Measurements from ENCODE around the gene GTPBP1. TPM values are rescaled to one million over a fixed set of nuclear protein-coding genes. Genes with fewer than 3 reads are reported as not detected.

The GTPBP1 gene
- total RNA-seq, 1 donor from 2014 or later: 49.8 TPM

- Histone ChIP-seq H3K4me3 (ENCODE audit: insufficient read depth, low read depth, low read length) (no peak overlapping the region), H3K9me3 (ENCODE audit: insufficient read depth, low read depth, low read length) (no peaks in the 10 kb centered on the region), H4K20me1 (ENCODE audit: insufficient read depth, low read length) (no peaks in the 10 kb centered on the region), H3K36me3 (ENCODE audit: insufficient read depth, low read length) (peaks cover 42% of the 10 kb centered on the region), H3K4me2 (ENCODE audit: low read length) (no peak overlapping the region), H3K27ac (ENCODE audit: low read depth, low read length) (no peak overlapping the region), H3K79me2 (ENCODE audit: insufficient read depth, low read length) (no peaks in the 10 kb centered on the region), H3K4me1 (ENCODE audit: insufficient read depth, low read length) (no peaks in the 10 kb centered on the region), H3K9ac (ENCODE audit: low read length) (no peak overlapping the region), H2AFZ (ENCODE audit: low read depth, low read length) (no peak overlapping the region), H3K27me3 (ENCODE audit: insufficient read depth, low read length) (no peaks in the 10 kb centered on the region)
- Mint-ChIP-seq H3K4me1 (ENCODE audit: low read depth, unreplicated experiment) (no peaks in the 10 kb centered on the region), H3K4me3 (ENCODE audit: unreplicated experiment) (no peak overlapping the region), H3K27ac (ENCODE audit: unreplicated experiment) (no peak overlapping the region), H3K36me3 (ENCODE audit: low read depth, unreplicated experiment) (peaks cover 20% of the 10 kb centered on the region), H3K9me3 (ENCODE audit: unreplicated experiment) (no peaks in the 10 kb centered on the region), H3K27me3 (ENCODE audit: low read depth, unreplicated experiment) (no peaks in the 10 kb centered on the region)
- no peak for TF ChIP-seq CTCF (IDR thresholded peaks at IDR 0.05; ENCODE audit: insufficient read depth, low read depth, low read length)
- DNase-seq (ENCODE audit: low read depth) (no peak), FAIRE-seq (no peak)
These were observed 39.2 kb downstream of the GTPBP1 start for GRCh38 chr22:38744981-38745380.

DNA sequence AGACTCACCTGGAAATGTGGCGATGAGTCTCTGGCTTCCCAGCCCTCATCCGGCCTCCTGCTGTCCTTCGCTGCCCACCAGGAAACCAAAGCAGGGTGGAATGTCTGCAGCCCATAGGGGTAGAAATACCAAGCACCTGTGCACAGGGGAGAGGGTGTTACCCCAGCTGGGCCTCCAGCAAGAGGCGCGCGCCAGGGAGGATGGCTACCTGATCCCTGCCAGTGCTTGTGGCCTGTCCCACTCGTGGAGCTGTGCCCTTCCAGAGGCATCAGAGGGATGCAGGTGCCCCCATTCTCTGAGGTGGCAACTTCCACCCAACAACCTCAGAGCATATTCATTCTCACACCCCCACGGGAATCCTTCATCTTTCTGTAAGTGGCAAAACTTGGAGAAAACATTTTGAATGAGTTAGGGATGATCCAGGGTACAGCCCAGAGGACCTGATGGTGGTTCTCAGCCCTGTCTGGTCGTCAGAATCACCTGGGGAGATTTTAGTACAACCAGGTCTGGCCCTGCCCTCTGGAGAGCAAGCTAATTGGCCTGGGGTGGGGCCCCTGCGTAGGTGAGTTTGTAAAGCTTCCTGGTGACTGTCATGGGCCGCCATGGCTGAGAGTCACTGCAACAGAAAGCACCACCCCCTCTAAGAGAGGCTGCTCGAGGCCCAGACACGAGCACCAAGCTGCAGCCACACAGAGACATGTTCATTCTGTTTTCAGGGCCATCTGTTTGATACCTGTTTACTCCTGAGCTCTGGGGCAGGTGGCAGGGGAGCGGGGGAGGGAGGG lies 40.1 kb downstream of the GTPBP1 start:
- Histone ChIP-seq H3K4me3 (ENCODE audit: insufficient read depth, low read depth, low read length) (no peak overlapping the region), H3K4me2 (ENCODE audit: low read length) (no peak overlapping the region), H2AFZ (ENCODE audit: low read depth, low read length) (no peak overlapping the region), H3K79me2 (ENCODE audit: insufficient read depth, low read length) (no peaks in the 10 kb centered on the region), H3K27ac (ENCODE audit: low read depth, low read length) (no peak overlapping the region), H3K27me3 (ENCODE audit: insufficient read depth, low read length) (no peaks in the 10 kb centered on the region), H3K9ac (ENCODE audit: low read length) (no peak overlapping the region), H4K20me1 (ENCODE audit: insufficient read depth, low read length) (no peaks in the 10 kb centered on the region), H3K4me1 (ENCODE audit: insufficient read depth, low read length) (no peaks in the 10 kb centered on the region), H3K9me3 (ENCODE audit: insufficient read depth, low read depth, low read length) (no peaks in the 10 kb centered on the region), H3K36me3 (ENCODE audit: insufficient read depth, low read length) (peaks cover 47% of the 10 kb centered on the region)
- Mint-ChIP-seq H3K27me3 (ENCODE audit: low read depth, unreplicated experiment) (no peaks in the 10 kb centered on the region), H3K4me3 (ENCODE audit: unreplicated experiment) (no peak overlapping the region), H3K4me1 (ENCODE audit: low read depth, unreplicated experiment) (no peaks in the 10 kb centered on the region), H3K27ac (ENCODE audit: unreplicated experiment) (no peak overlapping the region), H3K36me3 (ENCODE audit: low read depth, unreplicated experiment) (peaks cover 21% of the 10 kb centered on the region), H3K9me3 (ENCODE audit: unreplicated experiment) (no peaks in the 10 kb centered on the region)
- DNase-seq (ENCODE audit: low read depth) (no peak), FAIRE-seq (no peak)
- no peak for TF ChIP-seq CTCF (IDR thresholded peaks at IDR 0.05; ENCODE audit: insufficient read depth, low read depth, low read length)

GRCh38 chr22:38748487-38749136 lies 42.9 kb downstream of the GTPBP1 start:
- Histone ChIP-seq H3K27ac (ENCODE audit: low read depth, low read length) (no peak overlapping the region), H3K4me3 (ENCODE audit: insufficient read depth, low read depth, low read length) (no peak overlapping the region), H3K9me3 (ENCODE audit: insufficient read depth, low read depth, low read length) (no peaks in the 10 kb centered on the region), H3K79me2 (ENCODE audit: insufficient read depth, low read length) (peaks cover 2% of the 10 kb centered on the region), H3K9ac (ENCODE audit: low read length) (no peak overlapping the region), H3K27me3 (ENCODE audit: insufficient read depth, low read length) (no peaks in the 10 kb centered on the region), H3K4me2 (ENCODE audit: low read length) (no peak overlapping the region), H2AFZ (ENCODE audit: low read depth, low read length) (no peak overlapping the region), H4K20me1 (ENCODE audit: insufficient read depth, low read length) (no peaks in the 10 kb centered on the region), H3K36me3 (ENCODE audit: insufficient read depth, low read length) (peaks cover 31% of the 10 kb centered on the region), H3K4me1 (ENCODE audit: insufficient read depth, low read length) (no peaks in the 10 kb centered on the region)
- Mint-ChIP-seq H3K36me3 (ENCODE audit: low read depth, unreplicated experiment) (peaks cover 12% of the 10 kb centered on the region), H3K4me1 (ENCODE audit: low read depth, unreplicated experiment) (peaks cover 1% of the 10 kb centered on the region), H3K4me3 (ENCODE audit: unreplicated experiment) (no peak overlapping the region), H3K27me3 (ENCODE audit: low read depth, unreplicated experiment) (no peaks in the 10 kb centered on the region), H3K27ac (ENCODE audit: unreplicated experiment) (no peak overlapping the region), H3K9me3 (ENCODE audit: unreplicated experiment) (no peaks in the 10 kb centered on the region)
- DNase-seq (ENCODE audit: low read depth): no peak
- no peak for FAIRE-seq
- TF ChIP-seq EZH2 (IDR thresholded peaks at IDR 0.05; ENCODE audit: insufficient read depth, low read length) (no peak), CTCF (IDR thresholded peaks at IDR 0.05; ENCODE audit: insufficient read depth, low read depth, low read length) (no peak)
